ENCODE results near the gene TTC39A. TPM values are rescaled to one million over a fixed set of nuclear protein-coding genes. Genes with fewer than 3 reads are reported as not detected.
A peak's percentile ranks its signal among the peaks of the same experiment; 100 is the strongest.

TTC39A gene
- total and polyA plus RNA-seq, 2 of the 13 experiments (the other 11 are each of a cell fraction or from before 2014, with no cell fraction given), result 0.33 to 1.5 TPM

GRCh38 chr1:51331206-51332100 lies 1.1 kb upstream of the TTC39A start (continued):
- TF ChIP-seq HMGXB4 (CRISPR knock-in tag; IDR thresholded peaks at IDR 0.05; ENCODE audit: borderline replicate concordance in 1 of 2, low read depth in 1 of 2) (0 out of 4 replicates have a peak, but pooled peaks of 1 of the 2 experiments have one; percentile 25), MLLT10 (CRISPR knock-in tag; IDR thresholded peaks at IDR 0.05) (no peak), MEIS2 (CRISPR knock-in tag; IDR thresholded peaks at IDR 0.05) (peak; percentile 17; the same call in 1 of the 2 replicates), PATZ1 (CRISPR knock-in tag; IDR thresholded peaks at IDR 0.05) (peak; percentile 38; the same call in 1 of the 2 replicates), KDM1A (CRISPR knock-in tag; IDR thresholded peaks at IDR 0.05) (peak; percentile 22; the same call in 1 of the 2 replicates), ATF7 (IDR thresholded peaks at IDR 0.05) (no peak), ATF7 (CRISPR knock-in tag; IDR thresholded peaks at IDR 0.05) (no peak), SIX1 (CRISPR knock-in tag; IDR thresholded peaks at IDR 0.05; ENCODE audit: borderline replicate concordance) (no peak), NFKB2 (CRISPR knock-in tag; IDR thresholded peaks at IDR 0.05; ENCODE audit: borderline replicate concordance) (0 out of 2 replicates have a peak, but pooled peaks have one; percentile 29)
